Measurements from ENCODE around the gene GPR150. TPM values are rescaled to one million over a fixed set of nuclear protein-coding genes. Genes with fewer than 3 reads are reported as not detected.

The GPR150 gene
- total and polyA plus RNA-seq, 2 of the 13 experiments (the other 11 are each of a cell fraction or from before 2014, with no cell fraction given): 0.03 TPM; not detected in 1

DNA sequence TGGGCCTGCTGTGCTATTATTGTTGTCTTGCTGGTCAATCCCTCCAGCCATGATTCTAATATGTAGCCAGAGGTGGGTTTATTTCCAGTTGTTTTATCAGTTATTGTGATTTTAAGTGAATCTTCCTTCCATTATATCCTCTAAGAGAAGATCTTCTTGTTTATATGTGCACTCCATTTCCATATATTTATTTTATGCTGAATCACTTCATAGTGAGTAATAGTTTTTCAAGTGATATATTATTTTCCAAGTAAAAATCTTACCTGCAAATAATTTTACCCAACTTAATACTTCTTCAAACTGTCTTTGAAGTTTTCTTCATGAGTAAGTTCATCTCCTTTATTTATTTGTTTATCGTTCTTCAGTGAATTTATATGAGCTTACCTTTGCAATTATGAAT, 13.5 kb upstream of the GPR150 start:
- no peak overlapping the region for H3K4me3 ChIP-seq (replicated peaks in 1 of 3; ENCODE audit: insufficient read depth in 1 of 3, low read depth in 2 of 3, low read length in 3 of 3)
- no peak overlapping the region for H3K4me2 ChIP-seq (ENCODE audit: low read depth, low read length)
- ATAC-seq (no peak), DNase-seq (ENCODE audit: low spot score) (no peak), FAIRE-seq (no peak)
- no TSS peak for BruUV-seq (replicated peaks)
- H4K20me1 ChIP-seq (ENCODE audit: insufficient read depth, low read length): no peaks in the 10 kb centered on the region
- H3K36me3 ChIP-seq (replicated peaks in 1 of 2; ENCODE audit: control insufficient read depth in 1 of 2, insufficient read depth in 2 of 2, low read length in 2 of 2): no peaks in the 10 kb centered on the region; a peak in 1 of 5 replicates
- WGBS (ENCODE audit: low lambda C conversion rate): 95% methylated on average over 1 of the region's 1 CpG
- in situ Hi-C loops (cut with HindIII; ENCODE audit: extremely low pct_ligation_motif_present, low pct_unique_long_range_greater_than_20kb) (no loop called here), intact Hi-C loops (cut with micrococcal nuclease; ENCODE audit: unreplicated experiment) (no loop called here)
- H3K9me3 ChIP-seq (ENCODE audit: low read length): no peaks in the 10 kb centered on the region
- H2AFZ ChIP-seq (ENCODE audit: low read length): no peak overlapping the region
- H3K27me3 ChIP-seq (ENCODE audit: control insufficient read depth in 1 of 2, insufficient read depth in 2 of 2, low read length in 2 of 2): no peaks in the 10 kb centered on the region
- CTCF ChIA-PET (ENCODE audit: low intra/inter-chr PET ratio, low total read pairs): no interaction called here
- no peak overlapping the region for H3K27ac ChIP-seq (ENCODE audit: extremely low read length, insufficient read depth, low read length)
- no peak overlapping the region for H3K9ac ChIP-seq (ENCODE audit: insufficient read depth, low read depth, low read length)
- POLR2A ChIA-PET: no interaction called here
- H3K79me2 ChIP-seq (ENCODE audit: insufficient read depth, low read length): no peaks in the 10 kb centered on the region
- peaks cover 8% of the 10 kb centered on the region; the same call in 1 of the 2 replicates for H3K4me1 ChIP-seq (ENCODE audit: insufficient read depth, low read length)
- TF ChIP-seq ZNF510 (CRISPR knock-in tag; IDR thresholded peaks at IDR 0.05; ENCODE audit: low read depth) (no peak), DBP (CRISPR knock-in tag; IDR thresholded peaks at IDR 0.05; ENCODE audit: not compliant biosample characterization) (no peak), SMAD1 (CRISPR knock-in tag; IDR thresholded peaks at IDR 0.05; ENCODE audit: borderline replicate concordance, low read depth) (no peak), GLI4 (CRISPR knock-in tag; IDR thresholded peaks at IDR 0.05; ENCODE audit: borderline replicate concordance) (no peak), REXO4 (CRISPR knock-in tag; IDR thresholded peaks at IDR 0.05; ENCODE audit: borderline replicate concordance) (no peak), U2AF1 (optimal IDR thresholded peaks at IDR 0.05; ENCODE audit: low read depth, low read length) (no peak), ZNF503 (CRISPR knock-in tag; IDR thresholded peaks at IDR 0.05) (no peak)
